DOHH2 (cell line): Measurements from ENCODE around the gene E2F2.

Experiments
- H3F3A ChIP-seq: fragments of 200-600 bp; sonication (generic), shearing (Covaris generic); 2 replicates; pipeline ENCODE4 v1.6.0; 2016; ENCODE audit warnings: antibody characterized with exemption, mild to moderate bottlenecking; ENCODE audit not compliant: control insufficient read depth, insufficient read depth
- H3K27ac ChIP-seq: fragments of 200-600 bp; sonication (generic); 2 replicates; pipeline ENCODE4 v1.5.1; 2014; ENCODE audit warnings: low read depth, mild to moderate bottlenecking, low read length, moderate library complexity
- H3K27me3 ChIP-seq: fragments of 200-600 bp; sonication (generic); 2 replicates; pipeline ENCODE4 v1.6.1; 2014; ENCODE audit warnings: mild to moderate bottlenecking, low read length, mixed read lengths; ENCODE audit not compliant: control insufficient read depth
- H3K36me3 ChIP-seq: fragments of 200-600 bp; sonication (generic); 2 replicates; pipeline ENCODE4 v1.6.1; 2014; ENCODE audit warnings: mild to moderate bottlenecking, low read length, moderate library complexity, mixed read lengths; ENCODE audit not compliant: control insufficient read depth
- H3K4me1 ChIP-seq: fragments of 200-600 bp; sonication (generic); 2 replicates; pipeline ENCODE4 v1.6.1; 2014; ENCODE audit warnings: mild to moderate bottlenecking, low read length, mixed read lengths; ENCODE audit not compliant: control insufficient read depth
- H3K4me2 ChIP-seq: fragments of 200-600 bp; sonication (generic); 2 replicates; pipeline ENCODE4 v1.6.0; 2014; ENCODE audit warnings: mild to moderate bottlenecking, low read length, moderate library complexity
- H3K4me3 ChIP-seq: fragments of 200-600 bp; sonication (generic); 2 replicates; pipeline ENCODE4 v1.5.1; 2014; ENCODE audit warnings: mild to moderate bottlenecking, low read length, mixed read lengths
- H3K79me2 ChIP-seq: fragments of 200-600 bp; sonication (generic); 2 replicates; pipeline ENCODE4 v1.6.1; 2014; ENCODE audit warnings: mild to moderate bottlenecking, low read length, mixed read lengths; ENCODE audit not compliant: control insufficient read depth
- H3K9me2 ChIP-seq: fragments of 200-600 bp; sonication (generic); replicated peaks from 2 replicates; pipeline ENCODE4 v1.6.1; 2014; ENCODE audit warnings: mild to moderate bottlenecking, low read length, mixed read lengths; ENCODE audit not compliant: control insufficient read depth
- H3K9me3 ChIP-seq: fragments of 200-600 bp; sonication (generic); 2 replicates; pipeline ENCODE4 v1.6.1; 2014; ENCODE audit warnings: antibody characterized with exemption, low read length, mixed read lengths; ENCODE audit not compliant: control insufficient read depth, insufficient read depth
- H4K20me1 ChIP-seq: fragments of 200-600 bp; sonication (generic); 2 replicates; pipeline ENCODE4 v1.6.0; 2014; ENCODE audit warnings: low read depth, mild to moderate bottlenecking, antibody characterized with exemption, low read length, moderate library complexity; ENCODE audit not compliant: control insufficient read depth, insufficient read depth
- CTCF ChIP-seq: fragments of 200-600 bp; sonication (generic); IDR thresholded peaks from one replicate; pipeline ENCODE4 v1.5.1; 2014; ENCODE audit warnings: antibody characterized with exemption, mild to moderate bottlenecking, low read depth, low read length; ENCODE audit not compliant: poor library complexity, severe bottlenecking
- EZH2phosphoT487 ChIP-seq: fragments of 200-600 bp; sonication (generic); IDR thresholded peaks from 2 replicates; pipeline ENCODE4 v1.6.1; 2017; ENCODE audit warnings: borderline replicate concordance, mild to moderate bottlenecking, antibody characterized with exemption, low read length, moderate library complexity, mixed read lengths

E2F2 gene

GRCh38 chr1:23463286-23463685 is 67.7 kb downstream of the E2F2 start:
- Histone ChIP-seq H4K20me1 (no peaks in the 10 kb centered on the region), H3K27me3 (no peaks in the 10 kb centered on the region), H3K79me2 (peaks cover 3% of the 10 kb centered on the region; the same call in 1 of the 2 replicates), H3K4me3 (no peak overlapping the region), H3K9me3 (no peaks in the 10 kb centered on the region), H3K4me1 (no peaks in the 10 kb centered on the region), H3F3A (no peaks in the 10 kb centered on the region), H3K27ac (no peak overlapping the region), H3K36me3 (no peaks in the 10 kb centered on the region), H3K4me2 (no peak overlapping the region), H3K9me2 (no peaks in the 10 kb centered on the region)
- TF ChIP-seq EZH2phosphoT487 (no peak), CTCF (no peak)

GRCh38 chr1:23462766-23463165 is 68.3 kb downstream of the E2F2 start:
- Histone ChIP-seq H3K27me3 (no peaks in the 10 kb centered on the region), H3K36me3 (no peaks in the 10 kb centered on the region), H3K27ac (no peak overlapping the region), H3K9me2 (no peaks in the 10 kb centered on the region), H4K20me1 (no peaks in the 10 kb centered on the region), H3K4me1 (no peaks in the 10 kb centered on the region), H3K4me2 (no peak overlapping the region), H3K79me2 (no peaks in the 10 kb centered on the region), H3K4me3 (no peak overlapping the region), H3F3A (no peaks in the 10 kb centered on the region), H3K9me3 (no peaks in the 10 kb centered on the region)
- no peak for TF ChIP-seq EZH2phosphoT487
- TF ChIP-seq CTCF = no peak

GRCh38 chr1:23461050-23461449 is 70.0 kb downstream of the E2F2 start:
- Histone ChIP-seq H3K9me3 (no peaks in the 10 kb centered on the region), H3K4me3 (no peak overlapping the region), H3K36me3 (no peaks in the 10 kb centered on the region), H3K4me2 (no peak overlapping the region), H3K27ac (no peak overlapping the region), H4K20me1 (no peaks in the 10 kb centered on the region), H3K79me2 (no peaks in the 10 kb centered on the region), H3K4me1 (no peaks in the 10 kb centered on the region), H3K27me3 (no peaks in the 10 kb centered on the region), H3F3A (no peaks in the 10 kb centered on the region), H3K9me2 (no peaks in the 10 kb centered on the region)
- TF ChIP-seq EZH2phosphoT487 (no peak), CTCF (no peak)

GRCh38 chr1:23460519-23460918 is 70.5 kb downstream of the E2F2 start:
- Histone ChIP-seq H3K27ac (no peak overlapping the region), H3K79me2 (no peaks in the 10 kb centered on the region), H3K4me2 (no peak overlapping the region), H3K27me3 (no peaks in the 10 kb centered on the region), H3K4me1 (no peaks in the 10 kb centered on the region), H4K20me1 (no peaks in the 10 kb centered on the region), H3K36me3 (no peaks in the 10 kb centered on the region), H3K9me3 (no peaks in the 10 kb centered on the region), H3K4me3 (no peak overlapping the region), H3F3A (no peaks in the 10 kb centered on the region), H3K9me2 (no peaks in the 10 kb centered on the region)
- TF ChIP-seq EZH2phosphoT487 (no peak), CTCF (no peak)
